Measurements from ENCODE around the gene CHN2.

CHN2 gene

DNA sequence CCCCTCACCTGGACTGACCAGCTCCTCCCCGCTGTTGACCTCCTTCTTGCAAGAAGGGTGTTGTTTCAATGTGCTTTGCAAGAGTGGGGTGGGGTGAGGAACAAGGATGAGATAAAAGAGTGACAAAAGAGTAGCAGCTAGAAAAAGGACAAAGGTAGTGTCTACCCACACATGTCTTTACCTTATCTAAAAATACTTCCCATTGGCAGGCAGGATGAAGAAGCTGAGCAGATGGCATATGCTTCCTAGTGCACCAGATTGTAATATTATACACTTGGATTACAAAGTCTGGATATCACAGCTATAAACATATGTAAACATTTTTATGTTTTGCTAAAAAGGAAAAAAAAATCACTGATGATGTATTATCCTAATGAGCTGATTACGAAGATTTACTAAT is 34.5 kb downstream of the CHN2 start:
- DNase-seq, result no peak

DNA sequence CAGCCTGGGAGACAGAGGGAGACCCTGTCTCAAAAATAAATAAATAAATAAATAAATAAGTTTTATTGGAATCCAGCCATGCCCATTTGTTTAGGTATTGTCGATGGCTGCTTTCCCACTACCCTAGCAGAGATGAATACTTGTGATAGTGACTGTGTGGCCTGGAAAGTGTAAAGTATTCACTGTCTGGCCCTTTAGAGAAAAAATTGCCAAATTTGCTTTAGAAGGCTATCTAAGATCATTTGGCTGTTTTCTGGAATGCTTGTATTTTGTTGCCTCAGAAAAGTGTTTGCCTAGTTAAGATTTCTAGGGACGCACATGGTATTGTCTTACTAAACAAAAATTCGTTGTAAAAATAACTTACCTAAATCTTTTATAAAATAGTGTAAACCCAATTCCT is 35.4 kb downstream of the CHN2 start:
- DNase-seq, result no peak

DNA sequence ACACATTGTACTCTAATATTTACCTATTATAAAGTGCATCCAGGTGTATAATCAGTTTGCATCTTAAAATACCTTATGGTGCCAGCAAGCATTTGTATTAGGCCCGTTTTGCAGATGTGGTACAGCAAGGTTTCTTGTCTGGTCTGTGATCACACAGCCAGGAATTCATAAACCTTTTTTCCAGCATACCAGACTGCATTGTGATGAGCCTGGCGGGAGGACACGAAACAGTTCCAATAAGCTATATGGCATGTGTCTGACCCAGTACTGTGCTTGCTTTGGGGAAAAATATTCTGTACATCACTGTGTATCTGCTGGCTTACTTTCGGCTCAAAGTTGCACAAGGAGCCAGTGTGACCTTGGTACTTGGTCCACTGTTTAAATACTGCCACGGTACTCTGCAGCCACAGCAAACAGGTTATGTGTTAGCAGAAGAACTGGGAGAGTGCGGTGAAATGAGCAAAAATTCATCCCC is 36.3 kb downstream of the CHN2 start:
- no peak for DNase-seq

GRCh38 chr7:29231671-29232232 is 37.2 kb downstream of the CHN2 start:
- DNase-seq, result no peak

- no peak for DNase-seq
These were observed 39.9 kb downstream of the CHN2 start for GRCh38 chr7:29234438-29234837.

DNA sequence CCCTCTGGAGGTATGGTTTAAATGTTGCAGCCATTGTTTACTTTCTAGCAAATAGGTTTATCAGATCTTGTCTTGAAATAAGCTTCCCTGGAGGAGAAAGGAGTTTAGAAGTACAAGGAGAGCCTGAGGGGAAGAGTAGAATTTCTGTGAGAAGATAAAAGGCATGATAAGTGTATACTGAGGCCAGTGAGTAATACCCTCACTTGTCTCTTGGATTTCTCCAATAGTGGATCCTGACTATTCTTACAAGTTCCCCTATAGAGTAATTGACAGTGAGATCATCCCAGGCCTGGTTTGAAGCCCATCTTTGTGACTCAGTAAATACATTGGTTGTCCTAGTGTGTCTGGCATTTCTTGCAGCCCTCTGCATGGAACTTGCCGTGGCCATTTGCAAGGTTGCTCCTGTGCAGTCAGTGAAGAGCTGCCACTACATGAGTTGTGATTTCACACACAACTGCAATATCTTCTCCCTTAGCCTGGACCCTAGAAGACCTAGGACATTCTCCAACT is 41.6 kb downstream of the CHN2 start:
- DNase-seq, result no peak

GRCh38 chr7:29236649-29237048 is 42.1 kb downstream of the CHN2 start:
- DNase-seq, result no peak

GRCh38 chr7:29237489-29237888 is 42.9 kb downstream of the CHN2 start:
- no peak for DNase-seq

DNA sequence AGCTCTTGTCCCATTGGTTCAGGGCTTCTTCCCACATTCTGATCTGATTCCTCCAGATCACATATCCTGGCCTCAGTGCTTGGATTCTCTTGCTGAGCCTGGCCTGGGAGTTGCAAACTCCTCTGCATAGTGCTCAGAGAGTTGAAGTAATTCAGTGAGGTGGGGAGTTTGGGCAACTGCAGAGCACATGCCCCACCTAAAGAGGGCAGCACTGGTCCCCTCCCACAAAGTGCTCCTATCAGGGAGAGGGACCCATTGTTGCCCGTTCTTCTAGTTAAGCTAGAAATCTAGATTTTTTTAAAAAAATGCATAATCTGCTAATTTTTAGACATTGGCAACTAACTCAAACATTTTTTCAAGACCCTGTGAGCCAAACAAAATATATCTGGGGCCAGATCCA is 45.1 kb downstream of the CHN2 start:
- no peak for DNase-seq

GRCh38 chr7:29242265-29242664 is 47.7 kb downstream of the CHN2 start:
- DNase-seq, result no peak

DNA sequence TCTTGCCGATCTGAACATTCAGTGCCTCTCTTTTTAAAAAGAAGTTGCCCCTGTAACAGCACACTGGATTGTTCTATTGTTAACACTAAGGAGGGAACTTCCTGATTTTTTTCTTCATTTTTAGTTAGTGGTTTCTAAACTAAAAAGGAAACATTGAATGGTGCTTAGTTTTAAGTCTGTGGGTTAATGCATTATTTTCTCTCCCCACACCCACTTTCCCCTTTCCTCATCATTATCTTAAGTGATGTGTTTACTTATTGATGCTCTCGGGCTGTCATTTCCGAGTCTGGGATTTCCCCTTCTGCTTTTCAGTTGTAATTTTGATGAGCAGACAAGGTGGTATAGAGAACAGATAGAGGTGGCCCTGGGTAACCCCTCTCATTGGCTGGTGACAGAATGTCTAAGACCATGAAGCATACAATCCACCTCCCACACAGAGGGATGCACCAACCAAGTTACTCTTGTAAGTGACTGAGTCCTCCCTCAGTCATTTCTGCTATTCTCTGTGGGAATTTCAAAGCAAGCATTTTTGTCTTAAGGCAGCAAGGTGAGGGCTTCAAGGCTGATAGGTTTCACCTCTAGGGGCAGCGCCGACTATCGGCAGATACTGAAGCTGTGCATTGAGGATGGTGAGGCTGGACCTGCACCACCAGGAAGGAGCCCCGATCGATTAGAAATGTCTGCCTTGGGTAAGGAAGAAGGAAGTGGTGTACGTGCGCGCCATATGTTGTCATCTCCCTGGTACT is 49.5 kb downstream of the CHN2 start:
- no peak for DNase-seq

DNA sequence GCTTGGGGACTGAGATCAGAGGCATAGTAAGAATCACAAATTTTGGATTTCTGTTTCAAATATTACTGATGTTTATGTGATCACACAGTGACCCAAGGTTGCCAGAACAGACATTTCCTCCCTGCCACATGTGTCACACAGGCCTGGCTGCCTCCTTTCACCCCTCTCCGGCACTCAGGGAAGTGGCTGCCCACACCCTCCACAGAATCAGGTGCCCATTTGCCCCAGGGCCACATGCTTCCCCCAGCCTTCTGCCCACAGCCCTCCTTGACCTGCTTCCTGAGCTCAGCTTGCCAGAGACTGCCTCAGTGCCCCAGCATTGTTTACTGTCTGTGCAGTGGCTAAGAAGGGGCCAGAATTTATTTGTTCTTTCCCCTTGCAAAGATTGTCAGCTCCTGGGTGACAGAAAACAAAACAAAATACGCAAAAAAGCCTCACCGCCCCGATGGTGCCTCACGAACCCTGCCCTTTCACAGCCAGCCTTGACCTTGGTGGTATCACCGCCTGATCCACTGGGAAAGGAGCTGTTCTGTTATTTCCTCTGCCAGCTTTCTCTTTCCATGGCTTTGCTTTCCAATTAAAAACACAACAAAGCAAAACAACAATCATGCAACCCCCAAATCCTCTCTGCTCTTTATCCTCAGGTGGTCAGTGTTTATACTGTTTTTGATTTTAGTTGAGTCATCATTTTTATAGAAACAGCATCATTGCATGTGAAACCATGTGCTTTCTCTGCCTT is 52.8 kb downstream of the CHN2 start:
- no peak for DNase-seq

- DNase-seq, result no peak
These were observed 53.3 kb downstream of the CHN2 start for GRCh38 chr7:29247963-29248236.

DNA sequence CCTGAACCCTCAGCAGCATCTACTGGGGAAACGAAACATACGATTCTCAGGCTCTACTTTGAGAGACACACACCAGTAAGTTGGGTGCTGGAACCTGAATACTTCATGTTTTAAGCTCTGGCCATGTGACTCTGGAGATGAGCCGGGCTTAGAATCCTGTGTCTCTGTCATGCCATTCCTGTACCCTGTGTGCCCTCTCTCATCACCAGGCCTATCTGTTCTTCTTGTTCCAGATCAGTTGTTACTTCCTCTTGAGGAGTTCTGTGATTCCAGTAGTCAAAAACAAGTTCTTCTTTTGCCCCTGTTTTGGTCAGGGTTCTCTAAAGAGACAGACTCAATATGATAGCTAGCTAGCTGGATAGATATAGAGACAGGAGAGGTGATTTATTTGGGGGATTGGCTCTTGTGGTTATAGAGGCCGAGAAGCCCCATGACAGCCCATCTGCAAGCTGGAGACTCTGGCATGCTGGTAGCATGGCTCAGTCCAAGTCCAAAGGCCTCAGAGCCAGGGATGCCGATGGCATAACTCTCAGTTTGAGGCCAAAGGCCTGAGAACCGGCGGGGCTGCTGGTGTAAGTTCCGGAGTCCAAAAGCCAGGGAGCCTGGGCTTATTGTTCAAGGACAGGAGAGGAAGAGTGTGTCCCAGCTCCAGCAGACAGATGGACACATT is 54.3 kb downstream of the CHN2 start:
- DNase-seq, result no peak

DNA sequence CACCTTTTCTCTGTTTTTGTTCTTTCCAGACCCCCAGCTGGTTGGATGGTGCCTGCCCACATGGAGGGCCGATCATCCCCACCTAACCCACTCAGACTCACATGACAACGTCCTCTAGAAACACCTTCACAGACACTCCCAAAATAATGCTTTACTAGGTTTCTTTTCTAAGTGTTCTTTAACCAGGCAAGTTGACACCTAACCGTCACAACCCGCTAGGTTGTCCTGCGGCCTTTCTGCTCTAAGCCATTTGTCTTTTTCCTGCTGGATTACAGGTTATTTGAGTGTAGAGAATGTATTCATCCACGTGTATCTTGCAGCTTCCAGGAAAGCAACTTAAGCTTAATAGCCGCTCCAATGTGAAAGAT is 54.8 kb downstream of the CHN2 start:
- DNase-seq, result no peak

- no peak for DNase-seq
These were observed 55.3 kb downstream of the CHN2 start for GRCh38 chr7:29249860-29250259.

DNA sequence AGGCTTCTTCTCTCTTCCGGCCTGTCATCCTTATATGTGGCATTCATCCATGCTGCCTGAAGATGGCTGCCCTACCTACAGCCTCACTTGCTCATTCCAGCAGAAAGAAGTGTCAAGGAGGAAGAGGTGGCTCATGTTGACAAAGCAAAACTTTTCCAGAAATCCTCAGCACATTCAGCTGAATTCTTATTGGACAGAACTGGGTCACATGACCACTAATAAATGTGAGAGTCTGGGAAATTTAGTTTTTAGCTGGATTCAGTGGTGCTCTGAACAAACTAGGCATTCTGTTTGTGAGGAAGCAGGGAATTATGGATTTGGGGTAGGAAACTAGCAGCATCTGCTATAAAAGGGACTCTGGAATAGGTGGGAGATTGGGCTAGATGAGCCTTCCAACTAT is 58.6 kb downstream of the CHN2 start:
- no peak for DNase-seq

- DNase-seq, result no peak
These were observed 60.0 kb downstream of the CHN2 start for GRCh38 chr7:29254591-29254990.

DNA sequence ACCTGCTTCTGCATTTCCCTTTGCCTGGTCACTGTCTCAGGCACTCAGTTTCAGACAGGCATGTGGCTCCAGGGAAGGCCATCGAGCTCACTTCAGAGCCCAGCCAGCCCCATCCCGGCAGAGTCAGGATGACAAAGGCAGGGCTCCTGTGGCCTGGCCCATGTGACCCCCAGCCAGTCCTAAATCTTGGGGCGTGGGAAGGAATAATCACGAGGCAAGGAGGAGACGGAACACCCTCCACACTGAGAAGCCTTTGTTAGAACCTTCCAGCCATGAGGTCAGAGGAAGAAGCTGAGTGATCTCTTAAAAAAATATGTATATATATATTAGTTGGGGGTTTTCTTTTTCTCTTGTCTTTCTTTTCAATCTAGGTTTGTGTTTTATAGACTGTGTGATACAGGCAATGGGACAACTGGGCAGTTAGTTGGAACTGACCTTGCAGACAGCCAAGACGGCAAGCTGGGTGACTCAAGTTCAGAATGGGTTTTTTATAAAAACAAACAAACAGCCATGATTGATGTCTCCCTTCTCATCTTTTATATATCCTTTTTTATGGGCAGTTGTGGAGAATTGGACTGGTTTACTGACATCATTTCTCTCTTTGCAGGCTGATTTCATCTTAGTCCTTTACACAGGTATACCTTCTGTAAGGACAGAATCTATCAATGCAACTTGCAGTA is 60.8 kb downstream of the CHN2 start:
- DNase-seq, result no peak

GRCh38 chr7:29255906-29256692 is 61.5 kb downstream of the CHN2 start:
- no peak for DNase-seq

- no peak for DNase-seq
These were observed 62.1 kb downstream of the CHN2 start for GRCh38 chr7:29256693-29257002.

DNA sequence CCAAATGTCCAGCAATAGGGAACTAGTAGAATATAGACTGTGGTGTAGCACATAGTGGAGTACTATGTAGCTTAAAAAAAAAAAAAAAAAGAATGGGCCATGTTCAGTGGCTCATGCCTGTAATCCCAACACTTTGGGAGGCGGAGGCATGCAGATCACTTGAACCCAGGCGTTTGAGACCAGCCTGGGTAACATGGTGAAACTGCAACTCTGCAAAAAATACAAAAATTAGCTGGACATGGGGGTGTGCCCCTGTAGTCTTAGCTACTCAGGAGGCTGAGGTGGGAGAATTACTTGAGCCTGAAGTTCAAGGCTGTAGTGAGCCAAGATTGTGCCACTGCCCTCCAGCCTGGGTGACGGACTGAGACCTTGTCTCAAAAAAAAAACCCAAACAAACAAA is 64.4 kb downstream of the CHN2 start:
- DNase-seq, result no peak

All from NCI-H1930 (cell line).